SK-N-MC (cell line): Measurements from ENCODE around the gene HDAC7.

Experiments
- DNase-seq: peaks from one replicate; pipeline ENCODE4 v3.0.0-alpha.2; 2011; ENCODE audit warnings: low read depth, low spot score
- H3K27ac ChIP-seq: fragments of 200-600 bp; sonication (generic); 2 replicates; pipeline ENCODE4 v1.5.1; 2016; ENCODE audit warnings: mixed run types
- H3K36me3 ChIP-seq: fragments of 200-600 bp; sonication (generic); 2 replicates; pipeline ENCODE4 v1.6.1; 2017; ENCODE audit warnings: antibody characterized with exemption, low read length, mixed read lengths; ENCODE audit not compliant: insufficient read depth
- H3K4me3 ChIP-seq: fragments of 200-600 bp; sonication (generic); 2 replicates; pipeline ENCODE4 v1.5.1; 2016
- H3K9ac ChIP-seq: fragments of 200-600 bp; sonication (generic); 2 replicates; pipeline ENCODE4 v1.8.0; 2017; ENCODE audit warnings: mixed run types, mixed read lengths; ENCODE audit not compliant: insufficient read length
- H3K9me3 ChIP-seq: fragments of 200-600 bp; sonication (generic); 2 replicates; pipeline ENCODE4 v1.6.1; 2017; ENCODE audit warnings: low read depth, mild to moderate bottlenecking, antibody characterized with exemption, low read length, moderate library complexity, mixed read lengths
- EZH2 ChIP-seq: fragments of 200-600 bp; sonication (generic); IDR thresholded peaks from one replicate; pipeline ENCODE4 v1.6.1; 2017; ENCODE audit warnings: antibody characterized with exemption
- FOXP2 ChIP-seq: optimal IDR thresholded peaks from 2 replicates; pipeline ENCODE3; 2011; ENCODE audit warnings: mild to moderate bottlenecking, moderate library complexity; ENCODE audit not compliant: insufficient read depth; ENCODE audit errors: extremely low read length, control extremely low read depth
- POLR2AphosphoS5 ChIP-seq: IDR thresholded peaks from 2 replicates; pipeline ENCODE4 v1.6.1; 2012; ENCODE audit warnings: mild to moderate bottlenecking, low read depth, low read length, borderline replicate concordance

HDAC7 gene

DNA sequence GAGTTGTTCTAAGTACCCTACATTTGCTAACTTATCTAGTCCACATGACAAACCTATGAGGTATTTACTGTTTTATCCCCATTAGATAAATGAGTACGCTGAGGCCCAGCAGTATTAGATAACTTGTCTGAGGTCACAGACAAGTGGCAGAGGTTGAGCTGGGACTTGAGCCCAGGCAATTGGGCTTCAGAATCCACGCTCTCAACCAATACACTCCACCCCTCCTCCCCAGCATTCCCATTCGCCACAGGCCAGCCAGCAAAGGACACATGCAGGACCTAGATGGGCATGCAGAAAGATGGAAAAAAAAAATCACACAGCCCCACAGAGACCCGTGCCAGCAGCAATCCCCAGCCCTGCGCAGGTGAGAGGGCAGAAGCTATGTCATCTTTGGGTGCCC is 12.4 kb downstream of the HDAC7 start:
- no peak for DNase-seq
- Histone ChIP-seq H3K27ac (no peak overlapping the region), H3K4me3 (no peak overlapping the region), H3K9ac (no peak overlapping the region), H3K36me3 (no peaks in the 10 kb centered on the region; the same call in 1 of the 2 replicates), H3K9me3 (no peaks in the 10 kb centered on the region)
- TF ChIP-seq POLR2AphosphoS5 = no peak
- TF ChIP-seq EZH2 = no peak
- TF ChIP-seq FOXP2 = no peak

DNA sequence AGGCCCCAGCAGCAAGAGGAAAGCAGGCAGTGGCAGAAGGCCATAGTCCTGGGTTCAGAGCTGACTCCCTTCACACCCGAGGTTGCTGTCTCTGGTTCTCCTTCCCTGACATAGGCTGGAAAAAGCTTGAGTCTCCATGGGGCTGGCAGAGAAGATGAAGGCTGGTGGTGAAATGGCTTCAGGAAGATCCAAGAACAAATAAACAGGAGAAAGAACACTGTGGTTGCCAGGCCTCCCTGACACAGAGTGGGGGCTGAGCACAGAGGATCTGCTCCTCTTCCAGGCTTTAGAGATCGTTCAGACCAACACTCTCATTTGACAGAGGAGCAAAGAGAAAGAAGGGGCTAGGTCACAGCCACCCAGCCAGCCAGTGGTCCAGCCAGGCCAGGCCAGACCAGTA is 14.3 kb downstream of the HDAC7 start:
- no peak overlapping the region for H3K9ac ChIP-seq
- TF ChIP-seq POLR2AphosphoS5 (no peak), FOXP2 (no peak), EZH2 (no peak)
- no peak overlapping the region for H3K4me3 ChIP-seq
- no peak for DNase-seq
- H3K9me3 ChIP-seq = no peaks in the 10 kb centered on the region
- H3K36me3 ChIP-seq = no peaks in the 10 kb centered on the region; the same call in 1 of the 2 replicates
- H3K27ac ChIP-seq = no peak overlapping the region

DNA sequence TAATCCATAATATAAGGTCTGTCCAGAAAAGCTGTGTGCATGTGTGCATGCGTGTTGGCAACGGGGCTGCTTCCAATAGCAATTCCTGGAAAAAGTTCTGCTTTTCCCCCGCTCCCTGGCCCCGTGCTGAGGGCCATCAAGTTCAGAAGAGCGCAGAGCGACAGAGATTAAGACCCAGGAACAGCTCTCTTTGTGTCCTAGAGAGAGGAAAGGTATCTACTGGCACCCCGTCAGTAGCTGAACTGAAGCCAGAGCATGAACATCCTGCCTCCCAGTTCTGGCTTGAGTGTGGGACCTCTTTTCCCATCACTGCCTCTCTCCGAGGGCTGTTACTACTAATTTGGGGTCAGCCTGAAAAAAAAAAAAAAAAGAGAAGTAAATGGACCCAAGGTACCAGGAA is 15.5 kb downstream of the HDAC7 start:
- Histone ChIP-seq H3K9ac (no peak overlapping the region), H3K4me3 (no peak overlapping the region), H3K9me3 (no peaks in the 10 kb centered on the region), H3K27ac (no peak overlapping the region), H3K36me3 (no peaks in the 10 kb centered on the region; the same call in 1 of the 2 replicates)
- no peak for DNase-seq
- no peak for TF ChIP-seq POLR2AphosphoS5
- no peak for TF ChIP-seq FOXP2
- no peak for TF ChIP-seq EZH2

DNA sequence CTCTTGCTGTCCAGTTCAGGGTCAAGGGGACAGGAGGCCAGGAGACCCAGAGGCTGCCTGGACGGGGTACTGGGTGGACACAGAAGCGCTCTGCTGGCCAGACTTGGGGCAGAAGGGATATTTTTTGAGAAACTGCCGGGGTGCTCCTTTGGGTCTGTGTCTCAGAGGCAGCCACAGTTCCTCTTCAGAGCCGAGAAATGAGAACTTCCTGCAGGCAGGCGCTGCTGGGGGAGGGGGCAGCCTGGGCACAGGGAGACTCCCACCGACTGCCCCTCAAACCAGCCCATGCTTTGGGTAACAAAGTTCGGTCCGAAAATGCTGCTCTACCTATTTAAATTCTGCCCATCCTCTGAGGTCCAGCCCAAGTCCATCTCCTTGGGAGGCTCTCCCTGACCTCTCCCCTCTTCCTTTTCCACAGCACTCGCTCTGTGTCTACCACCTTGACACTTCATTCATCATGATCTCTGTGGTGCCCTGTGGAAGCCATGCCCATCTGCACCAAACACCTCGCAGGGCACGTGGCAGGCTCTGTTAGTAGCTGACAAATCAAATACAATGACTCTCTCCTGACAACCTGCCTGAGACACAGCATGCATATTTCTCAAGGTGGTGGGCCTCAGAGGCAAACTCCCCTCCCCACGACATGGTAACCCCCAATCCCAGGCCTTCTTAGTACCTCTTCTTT is 16.4 kb downstream of the HDAC7 start:
- Histone ChIP-seq H3K9me3 (no peaks in the 10 kb centered on the region), H3K9ac (no peak overlapping the region), H3K4me3 (no peak overlapping the region), H3K27ac (no peak overlapping the region), H3K36me3 (no peaks in the 10 kb centered on the region; the same call in 1 of the 2 replicates)
- no peak for DNase-seq
- no peak for TF ChIP-seq EZH2
- TF ChIP-seq FOXP2 = no peak
- no peak for TF ChIP-seq POLR2AphosphoS5

DNA sequence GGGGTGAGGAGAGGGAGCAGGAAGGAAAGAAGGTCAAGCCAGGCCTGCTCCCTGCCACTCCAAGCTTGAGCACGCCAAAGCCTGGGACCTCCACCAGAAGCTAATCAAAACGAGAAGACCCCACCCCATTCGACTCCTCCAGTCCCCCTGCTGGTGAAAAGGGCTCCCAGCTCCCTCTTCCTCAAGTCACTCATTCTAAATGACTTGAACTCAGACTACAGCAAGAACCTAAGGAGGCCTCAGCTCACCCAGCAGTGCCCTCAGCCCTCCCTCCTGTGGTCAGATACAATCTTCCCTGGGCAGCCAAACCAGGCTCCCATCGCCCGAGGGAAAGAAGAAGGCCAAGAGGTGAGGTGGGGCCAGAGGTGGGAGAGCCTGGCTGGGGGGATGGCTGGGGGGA is 17.4 kb downstream of the HDAC7 start:
- Histone ChIP-seq H3K9ac (no peak overlapping the region), H3K27ac (no peak overlapping the region), H3K36me3 (no peaks in the 10 kb centered on the region; the same call in 1 of the 2 replicates), H3K4me3 (no peak overlapping the region), H3K9me3 (no peaks in the 10 kb centered on the region)
- no peak for DNase-seq
- TF ChIP-seq POLR2AphosphoS5 (no peak), FOXP2 (no peak), EZH2 (no peak)

DNA sequence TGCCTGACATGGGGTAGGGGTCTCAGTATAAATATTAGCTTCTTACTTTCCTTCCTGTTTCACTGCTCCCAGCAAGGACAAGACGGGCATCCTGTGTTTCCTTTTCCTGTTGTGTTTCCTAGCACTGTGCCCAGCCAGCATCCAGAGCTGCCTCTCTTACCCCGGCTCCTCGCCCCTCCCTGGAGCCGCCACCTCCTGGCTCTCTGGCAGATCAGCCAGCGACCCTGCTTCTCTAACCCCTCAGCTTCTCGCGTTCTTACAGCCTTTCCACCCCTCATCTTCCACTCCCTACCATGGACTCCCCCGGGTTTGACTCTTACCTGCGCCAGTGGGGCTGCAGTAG is 17.8 kb downstream of the HDAC7 start:
- TF ChIP-seq POLR2AphosphoS5 = no peak
- no peak for TF ChIP-seq FOXP2
- TF ChIP-seq EZH2 = no peak
- H3K4me3 ChIP-seq = no peak overlapping the region
- H3K9me3 ChIP-seq = no peaks in the 10 kb centered on the region
- no peaks in the 10 kb centered on the region; the same call in 1 of the 2 replicates for H3K36me3 ChIP-seq
- H3K27ac ChIP-seq = no peak overlapping the region
- no peak for DNase-seq
- H3K9ac ChIP-seq = no peak overlapping the region

DNA sequence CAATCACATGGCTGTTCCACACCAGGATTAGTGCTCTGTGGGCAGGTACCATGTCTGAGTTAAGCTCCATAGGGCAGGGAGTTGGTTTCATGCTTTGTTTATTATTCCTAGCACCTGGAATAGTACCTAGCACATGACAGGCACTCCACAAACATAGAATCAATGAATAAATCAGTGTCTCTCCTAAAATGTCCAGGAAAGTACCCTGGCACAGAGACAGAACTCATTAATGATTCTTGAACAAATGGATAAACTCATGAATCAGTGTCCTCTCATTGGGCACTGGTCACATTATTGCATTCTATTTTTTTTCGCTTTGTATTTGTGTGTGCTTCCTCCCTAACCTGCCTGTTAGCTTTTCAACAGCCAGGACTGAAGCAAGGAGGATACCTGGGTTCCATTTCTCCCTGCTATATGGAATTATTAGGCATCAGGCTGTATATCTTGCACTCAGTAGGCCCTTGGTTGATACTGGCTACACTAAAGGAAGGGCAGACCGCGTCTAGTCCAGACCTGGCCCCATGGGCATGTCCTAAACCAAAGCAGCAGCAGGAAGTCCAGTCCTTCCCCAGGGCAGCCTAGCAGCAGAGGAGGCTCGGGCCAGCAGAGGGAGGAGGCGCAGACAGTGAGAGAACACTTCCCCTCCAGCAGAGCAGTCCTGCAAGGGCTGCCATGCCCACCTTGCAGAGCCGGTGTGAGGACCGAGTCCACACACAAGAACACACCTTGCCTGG is 18.4 kb downstream of the HDAC7 start:
- no peak for DNase-seq

DNA sequence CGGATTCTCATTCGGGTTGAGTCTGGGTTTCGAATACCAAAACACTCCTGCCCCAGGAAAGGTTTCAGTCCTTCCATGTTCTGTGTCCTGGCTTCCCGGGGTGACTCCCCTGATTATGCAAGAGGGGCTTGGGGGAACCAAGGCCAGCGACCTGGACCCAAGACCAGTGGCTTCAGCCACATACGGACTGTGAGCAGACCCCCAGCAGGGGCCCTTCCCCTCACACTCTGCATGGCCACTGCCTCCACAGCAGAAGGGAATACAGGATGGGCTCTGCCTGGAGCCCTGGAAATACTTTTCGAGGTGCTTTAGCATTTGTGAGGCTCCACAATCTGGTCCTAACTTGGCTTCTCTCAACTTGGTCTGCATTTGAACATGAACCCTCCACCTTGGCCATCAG is 19.1 kb downstream of the HDAC7 start:
- no peak overlapping the region for H3K9ac ChIP-seq
- no peak overlapping the region for H3K4me3 ChIP-seq
- no peaks in the 10 kb centered on the region for H3K9me3 ChIP-seq
- TF ChIP-seq POLR2AphosphoS5 = no peak
- TF ChIP-seq FOXP2 = no peak
- TF ChIP-seq EZH2 = no peak
- H3K27ac ChIP-seq = no peak overlapping the region
- H3K36me3 ChIP-seq = no peaks in the 10 kb centered on the region; the same call in 1 of the 2 replicates
- DNase-seq = no peak

More for the DNA sequence above, 18.4 kb downstream of the HDAC7 start:
- TF ChIP-seq POLR2AphosphoS5 = no peak
- TF ChIP-seq FOXP2 = no peak
- no peak for TF ChIP-seq EZH2
- Histone ChIP-seq H3K9me3 (no peaks in the 10 kb centered on the region), H3K9ac (no peak overlapping the region), H3K36me3 (no peaks in the 10 kb centered on the region; the same call in 1 of the 2 replicates), H3K27ac (no peak overlapping the region), H3K4me3 (no peak overlapping the region)

DNA sequence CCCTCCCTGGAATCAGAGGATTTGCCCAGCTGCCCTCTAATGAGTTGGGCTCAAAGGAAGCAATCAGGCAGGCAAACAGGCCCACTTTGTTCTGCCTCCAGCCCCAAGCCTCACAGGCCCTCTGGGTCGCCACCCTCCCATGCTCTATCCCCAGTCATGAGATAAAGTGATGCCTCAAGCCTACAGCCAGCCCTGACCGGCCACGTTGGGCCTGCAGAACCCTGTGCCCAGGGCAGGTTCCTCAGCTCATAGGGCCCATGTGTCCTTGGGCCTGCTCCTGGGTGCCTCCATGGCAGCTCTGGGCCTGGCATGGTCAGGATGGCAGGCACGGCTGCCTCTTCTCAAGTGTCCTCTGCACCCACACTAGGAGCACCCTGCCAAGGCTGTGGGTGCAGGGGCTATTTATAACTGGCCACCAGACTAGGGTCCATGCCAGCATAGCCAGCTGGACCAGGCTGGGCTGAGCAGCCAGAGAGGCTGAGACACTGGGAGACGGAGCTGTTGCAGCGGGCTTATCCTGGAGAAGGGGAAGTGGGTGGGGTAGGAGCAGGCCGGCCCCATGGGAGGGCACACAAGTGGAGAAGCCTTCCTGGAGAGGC is 20.2 kb downstream of the HDAC7 start:
- TF ChIP-seq POLR2AphosphoS5 = no peak
- TF ChIP-seq FOXP2 = no peak
- no peak for TF ChIP-seq EZH2
- no peaks in the 10 kb centered on the region for H3K9me3 ChIP-seq
- no peak overlapping the region for H3K4me3 ChIP-seq
- H3K9ac ChIP-seq = no peak overlapping the region
- H3K36me3 ChIP-seq = no peaks in the 10 kb centered on the region
- no peak overlapping the region for H3K27ac ChIP-seq
- no peak for DNase-seq
